HUDEP-2 (cell line): Measurements from ENCODE around the gene SLC11A2.
A peak's percentile ranks its signal among the peaks of the same experiment; 100 is the strongest.
"Not testable (repeated sequence)": the region's sequence is repeated elsewhere in the genome, so short reads cannot be mapped to it uniquely, and the experiment has no call there.

Experiments
- DNase-seq, 76 experiments: peaks; one replicate each; lab custom pipeline; 2025; ENCODE audit not compliant: unreplicated experiment in 76 of 76; lab: John Stamatoyannopoulos, UW

The SLC11A2 gene

DNA sequence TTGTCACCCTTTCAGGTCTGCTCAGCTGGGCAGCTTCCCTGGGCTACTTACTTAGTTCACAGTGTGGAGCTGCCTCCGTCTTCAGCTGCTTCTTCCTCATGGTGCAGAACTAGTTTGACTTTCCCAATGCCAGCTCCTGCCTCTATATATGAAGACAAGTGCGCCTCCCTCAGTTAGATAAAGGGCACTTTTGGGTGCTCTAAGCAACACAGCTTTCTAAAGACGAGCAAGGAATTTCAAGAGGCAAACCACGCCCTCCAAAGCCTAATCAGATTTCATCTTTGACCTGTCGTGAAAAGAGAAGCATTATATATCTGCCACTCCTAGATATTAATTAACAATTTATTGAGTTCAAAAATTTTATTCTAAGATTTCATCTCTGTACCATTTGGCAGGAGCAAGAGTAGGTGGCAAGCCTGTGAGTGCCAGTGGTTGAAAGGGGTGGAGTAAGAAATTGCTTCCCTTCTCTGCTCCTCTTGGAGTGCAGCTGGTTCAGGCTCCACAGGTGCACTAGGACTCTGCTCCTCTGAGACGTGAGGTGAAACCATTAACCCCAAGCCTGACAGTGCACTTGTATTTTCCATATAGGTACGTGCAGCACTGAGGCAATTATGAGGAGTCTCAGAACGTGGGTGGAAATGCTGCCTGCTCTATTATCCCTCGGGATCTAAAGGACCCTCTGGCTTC is 2.1 kb upstream of the SLC11A2 start:
- peak in 68 of 76 experiments; percentile 3 to 86 (median 48) for DNase-seq

DNA sequence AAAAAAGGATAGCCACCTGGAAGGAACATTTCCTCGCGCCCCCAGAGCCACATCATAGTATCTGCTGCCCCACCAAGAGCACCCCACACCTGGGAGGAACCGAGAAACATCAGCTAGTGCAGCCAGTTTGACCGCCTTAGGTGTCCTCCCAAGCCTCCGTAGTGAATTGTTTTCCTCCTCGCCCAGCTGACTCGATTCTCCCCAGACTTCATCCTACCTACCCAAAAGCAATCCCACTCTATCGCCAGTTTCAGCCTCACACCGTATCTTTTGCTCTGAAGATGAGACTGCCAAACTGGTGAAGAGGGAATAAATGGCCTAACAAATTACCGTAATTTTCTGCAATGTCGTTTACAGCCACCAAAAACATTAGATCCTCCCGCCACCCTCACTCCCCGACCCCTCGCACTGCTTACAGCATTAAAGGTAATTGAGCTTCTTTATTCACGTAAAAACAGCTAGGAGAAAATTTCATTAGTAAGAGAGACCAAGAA is 1.2 kb upstream of the SLC11A2 start:
- no peak for DNase-seq

DNA sequence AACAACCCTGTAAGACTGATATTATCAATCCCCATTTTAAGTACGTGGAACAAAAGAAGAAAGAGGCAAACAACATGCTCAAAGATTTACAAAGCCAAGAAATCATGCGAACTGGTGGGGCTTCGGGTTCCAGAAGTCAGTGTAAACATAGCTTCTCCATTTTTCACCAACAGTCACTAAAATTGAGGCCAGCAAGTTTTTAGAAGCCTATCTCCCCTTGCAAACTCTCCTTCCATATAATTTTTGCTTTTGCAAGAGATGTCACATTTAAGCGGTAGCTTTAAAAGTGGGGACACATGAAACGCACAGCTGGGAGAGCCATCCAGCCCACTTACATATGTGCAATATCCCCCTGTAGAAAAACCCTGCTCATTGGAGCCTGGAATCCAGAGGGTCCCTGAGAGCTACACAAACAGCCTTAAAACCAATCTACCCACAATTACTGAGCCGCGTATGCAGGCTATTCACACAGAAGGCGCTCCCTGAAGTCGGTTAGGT is 797 bp downstream of the SLC11A2 start:
- DNase-seq = peak in 8 of 76 experiments; percentile 32 to 64 (median 47)

DNA sequence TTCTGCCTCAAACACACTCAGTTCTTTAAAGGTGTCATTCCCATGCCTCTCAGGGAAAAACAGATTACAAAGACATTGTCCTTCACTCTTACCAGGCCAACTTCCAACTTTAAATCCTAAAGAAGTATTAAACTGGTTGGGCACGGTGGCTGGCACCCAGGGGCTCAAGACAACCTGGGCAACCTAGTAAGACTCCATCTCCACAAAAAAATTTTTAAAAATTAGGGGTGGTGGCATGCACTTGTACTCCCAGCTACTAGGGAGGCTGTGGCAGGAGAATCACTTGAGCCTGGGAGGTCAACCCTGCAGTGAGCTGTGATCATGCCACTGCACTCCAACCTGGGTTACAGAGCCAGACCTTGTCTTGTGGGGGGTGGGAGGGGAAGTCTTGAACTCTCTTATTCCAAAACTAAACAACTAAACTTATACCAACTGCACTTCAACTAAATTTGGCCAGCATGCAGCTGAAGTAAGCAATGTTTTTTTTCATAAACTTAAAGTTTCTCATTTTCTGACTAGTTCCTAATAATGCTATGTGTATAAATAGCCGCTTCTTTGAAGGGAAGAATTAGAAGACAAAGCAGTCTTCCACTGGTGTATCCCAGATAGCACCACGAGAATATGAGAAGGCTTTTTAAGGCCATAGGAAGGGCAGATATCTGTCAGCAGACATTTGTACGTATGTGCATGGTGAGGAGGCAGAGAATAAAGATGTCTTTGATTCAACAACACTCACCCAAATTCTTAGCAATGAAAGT is 2.4 kb downstream of the SLC11A2 start:
- DNase-seq = peak in 15 of 76 experiments; percentile 1 to 36 (median 24)

DNA sequence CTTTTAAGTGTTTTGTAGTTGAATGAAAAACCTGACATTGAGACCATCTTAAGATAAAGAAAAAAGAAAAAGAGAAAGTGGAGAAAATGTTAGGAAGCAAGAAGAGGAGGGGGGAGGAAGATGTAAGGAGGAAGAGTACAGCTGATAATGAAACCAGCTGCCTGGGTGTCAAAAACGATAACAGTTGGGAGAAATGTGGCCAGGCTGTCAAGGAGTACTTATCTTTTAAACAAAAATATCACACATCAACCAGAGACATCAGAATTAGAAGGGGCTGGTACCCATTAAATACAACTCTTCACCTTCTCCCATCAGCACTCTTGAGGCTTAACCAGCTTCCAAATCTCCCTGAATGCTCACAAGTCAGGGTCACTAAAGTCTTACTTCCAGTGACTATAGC is 4.5 kb downstream of the SLC11A2 start:
- DNase-seq = peak in 65 of 76 experiments; percentile 7 to 84 (median 50)

DNA sequence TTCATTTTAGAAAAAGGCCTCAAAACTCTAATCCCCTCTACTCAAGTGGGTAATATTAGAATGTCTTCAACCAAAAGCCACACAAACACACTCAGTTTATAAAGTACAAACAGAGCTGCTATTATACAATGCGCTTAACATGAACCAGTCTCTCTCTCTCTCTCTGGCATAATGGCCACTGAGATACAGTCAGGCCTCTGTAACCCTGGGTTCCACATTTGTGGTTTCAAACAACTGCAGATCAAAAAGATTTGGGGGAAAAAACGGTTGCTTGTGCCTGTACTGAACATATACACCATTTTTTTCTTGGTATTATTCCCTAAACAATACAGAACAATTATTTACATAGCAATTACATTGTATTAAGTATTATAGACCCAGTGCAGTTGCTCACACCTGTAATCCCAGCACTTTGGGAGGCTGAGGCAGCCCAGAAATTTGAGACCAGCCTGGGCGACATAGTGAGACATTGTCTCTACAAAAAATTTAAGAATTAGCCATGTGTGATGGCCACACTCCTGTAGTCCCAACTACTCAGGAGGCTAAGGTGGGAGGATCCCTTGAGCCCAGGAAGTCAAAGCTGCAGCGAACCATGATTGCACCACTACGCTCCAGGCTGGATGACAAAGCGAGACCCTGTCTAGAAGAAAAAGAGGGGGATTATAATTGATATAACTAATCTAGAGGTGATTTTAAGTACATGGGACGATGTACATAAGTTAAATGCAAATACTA is 5.6 kb downstream of the SLC11A2 start:
- peak in 34 of 76 experiments; percentile 6 to 70 (median 32) for DNase-seq

DNA sequence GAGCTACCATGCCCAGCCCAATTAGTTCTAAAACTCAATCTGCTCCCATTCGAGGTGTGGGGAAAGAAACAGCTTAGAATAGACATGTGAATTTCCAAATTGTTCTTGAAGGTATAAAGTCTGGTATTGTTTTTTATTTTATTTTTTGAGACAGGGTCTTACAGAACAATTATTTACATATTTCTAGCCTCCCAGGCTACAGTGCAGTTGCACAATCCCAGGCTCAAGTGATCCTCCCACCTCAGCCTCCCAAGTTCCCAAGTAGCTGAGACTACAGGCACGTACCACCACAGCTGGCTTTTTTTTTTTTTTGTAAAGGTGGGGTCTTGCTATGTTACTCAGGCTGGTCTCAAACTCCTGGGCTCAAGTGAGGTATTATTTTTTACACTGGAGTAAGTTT is 6.3 kb downstream of the SLC11A2 start:
- DNase-seq = no peak

DNA sequence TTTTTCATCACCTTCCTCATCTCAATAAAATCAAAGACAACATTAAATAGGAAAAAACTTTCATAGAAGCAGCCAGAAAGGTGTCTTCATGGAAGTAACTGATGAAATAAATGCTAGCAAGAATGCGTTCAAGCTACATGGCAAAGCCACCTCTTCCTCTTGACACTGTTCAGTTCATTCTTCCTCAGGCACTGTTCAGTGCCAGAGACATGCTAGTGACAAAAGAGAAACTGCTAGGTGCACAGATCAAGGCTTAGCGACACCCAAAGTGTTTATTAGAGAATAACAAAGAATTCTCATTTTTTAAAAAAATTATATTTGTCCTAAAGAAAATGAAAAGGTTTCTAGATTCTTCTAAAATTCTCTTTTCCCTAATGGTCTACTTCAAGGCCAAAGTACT is 7.2 kb downstream of the SLC11A2 start:
- DNase-seq = peak in 1 of 76 experiments; percentile 12

DNA sequence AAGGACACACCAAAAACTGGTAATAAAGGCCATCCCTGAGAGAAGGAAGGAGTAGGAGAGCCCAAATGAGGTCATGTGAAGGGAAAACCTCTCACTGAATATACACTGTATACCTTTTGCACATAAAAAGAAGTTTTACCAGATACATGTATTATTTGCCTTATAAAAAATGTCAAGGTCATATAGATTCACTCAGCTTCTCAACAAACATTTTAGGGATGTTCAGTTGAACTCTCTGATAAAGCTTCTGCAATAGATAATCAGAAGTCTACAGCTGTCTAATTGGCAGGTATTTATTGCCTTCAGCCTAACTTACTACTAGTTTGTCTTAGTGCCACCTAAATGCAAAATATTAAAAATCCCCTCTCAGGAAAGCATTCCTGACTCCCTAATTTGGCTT is 8.7 kb downstream of the SLC11A2 start:
- peak in 14 of 76 experiments; percentile 18 to 69 (median 42) for DNase-seq

DNA sequence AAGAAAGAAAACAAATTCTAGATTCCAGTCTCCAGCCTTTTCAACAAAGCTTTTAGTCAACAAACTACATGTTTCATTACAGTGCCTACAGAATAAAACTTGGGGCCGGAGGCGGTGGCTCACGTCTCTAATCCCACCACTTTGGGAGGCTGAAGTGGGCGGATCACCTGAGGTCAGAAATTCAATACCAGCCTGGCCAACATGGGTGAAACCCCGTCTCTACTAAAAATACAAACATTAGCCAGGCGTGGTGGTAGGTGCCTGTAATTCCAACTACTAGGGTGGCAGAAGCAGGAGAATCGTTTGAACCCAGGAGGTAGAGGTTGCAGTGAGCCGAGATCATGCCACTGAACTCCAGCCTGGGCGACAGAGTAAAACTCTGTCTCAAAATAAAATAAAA is 11.7 kb downstream of the SLC11A2 start:
- DNase-seq = not testable (repeated sequence)

DNA sequence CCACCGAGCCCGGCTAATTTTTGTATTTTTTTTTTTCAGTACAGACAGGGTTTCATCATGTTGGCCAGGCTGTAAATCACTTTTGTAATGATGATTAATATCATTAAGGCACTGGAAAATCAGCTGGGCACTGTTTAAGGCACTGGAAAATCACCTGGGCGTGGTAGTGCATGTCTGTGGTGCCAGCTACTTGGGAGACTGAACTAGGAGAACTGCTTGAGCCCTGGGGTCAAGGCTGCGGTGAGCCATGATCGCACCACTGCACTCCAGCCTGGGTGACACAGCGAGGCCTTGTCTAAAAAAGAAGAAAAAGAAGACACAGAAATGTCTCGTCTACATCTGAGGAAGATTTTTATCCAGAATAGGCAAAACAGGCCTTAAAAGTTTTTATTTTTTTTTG is 12.7 kb downstream of the SLC11A2 start:
- no peak for DNase-seq

DNA sequence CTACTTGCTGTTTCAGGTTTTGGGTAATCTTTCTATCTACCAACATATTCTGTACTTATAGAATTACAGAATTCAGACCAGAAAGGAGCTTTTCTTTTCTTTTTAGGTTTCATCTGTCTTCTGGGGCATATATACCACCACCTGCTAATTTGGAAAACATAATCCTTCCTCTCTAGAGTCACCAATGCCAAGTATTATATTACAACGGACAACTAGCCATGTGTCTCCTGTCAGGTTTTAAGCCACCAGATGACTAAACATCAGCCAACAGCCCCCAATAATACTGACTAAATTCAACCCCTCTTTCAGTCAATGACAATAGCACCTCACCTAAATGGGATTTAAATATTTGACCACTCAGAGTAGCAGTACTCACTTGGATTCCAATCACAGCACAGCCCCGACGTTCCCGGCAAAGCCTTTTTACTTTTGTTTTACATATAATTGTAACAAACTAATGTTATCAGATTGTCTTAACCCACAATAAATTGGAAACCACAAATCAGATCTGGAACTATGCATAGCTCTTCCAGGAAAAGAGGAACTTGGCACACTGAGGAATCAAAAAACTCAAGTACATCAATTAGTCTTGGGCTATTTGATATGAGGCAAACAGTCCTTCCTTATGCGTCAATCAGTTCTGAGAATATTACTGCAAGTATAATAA is 13.5 kb downstream of the SLC11A2 start:
- DNase-seq = peak in 10 of 76 experiments; percentile 10 to 62 (median 34)

DNA sequence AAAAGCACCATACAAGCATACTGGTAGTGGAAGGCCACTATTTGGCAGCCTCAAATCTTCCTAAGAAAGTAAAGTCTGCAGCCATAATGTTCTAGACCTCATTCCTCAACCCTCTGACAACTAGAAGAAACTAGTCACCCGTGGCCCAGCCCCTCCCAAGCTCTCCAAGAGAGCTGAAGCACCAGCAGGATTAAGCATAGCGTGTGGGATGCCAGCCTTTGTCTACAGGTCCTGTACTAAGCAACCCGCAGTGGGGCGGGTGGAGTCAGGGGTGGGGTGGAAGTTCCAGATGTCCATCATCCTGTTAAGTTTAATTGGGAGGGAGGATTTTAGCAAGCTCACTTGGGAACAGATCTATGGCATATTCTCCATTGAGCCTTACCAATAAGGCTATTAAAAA is 14.2 kb downstream of the SLC11A2 start:
- DNase-seq = peak in 32 of 76 experiments; percentile 7 to 54 (median 19)

DNA sequence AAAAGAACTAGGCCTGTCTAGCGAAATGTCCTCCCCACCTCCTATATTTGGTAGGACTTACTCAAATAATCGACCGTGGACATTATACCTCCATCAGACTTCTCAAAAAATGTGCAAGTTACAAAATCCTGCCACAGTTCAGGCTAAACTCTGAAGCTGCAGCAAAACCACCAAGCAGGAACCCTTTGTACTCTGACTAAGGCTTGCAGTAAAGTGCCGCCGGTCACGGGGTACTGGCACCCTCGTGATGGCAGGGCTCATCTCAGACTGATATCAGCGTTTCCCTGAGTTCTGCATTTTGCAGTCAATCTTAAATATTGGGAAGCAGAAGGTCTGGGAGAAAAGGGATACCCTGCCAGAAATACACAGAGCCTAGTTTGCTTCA is 17.1 kb downstream of the SLC11A2 start:
- peak in 46 of 76 experiments; percentile 5 to 55 (median 33) for DNase-seq

DNA sequence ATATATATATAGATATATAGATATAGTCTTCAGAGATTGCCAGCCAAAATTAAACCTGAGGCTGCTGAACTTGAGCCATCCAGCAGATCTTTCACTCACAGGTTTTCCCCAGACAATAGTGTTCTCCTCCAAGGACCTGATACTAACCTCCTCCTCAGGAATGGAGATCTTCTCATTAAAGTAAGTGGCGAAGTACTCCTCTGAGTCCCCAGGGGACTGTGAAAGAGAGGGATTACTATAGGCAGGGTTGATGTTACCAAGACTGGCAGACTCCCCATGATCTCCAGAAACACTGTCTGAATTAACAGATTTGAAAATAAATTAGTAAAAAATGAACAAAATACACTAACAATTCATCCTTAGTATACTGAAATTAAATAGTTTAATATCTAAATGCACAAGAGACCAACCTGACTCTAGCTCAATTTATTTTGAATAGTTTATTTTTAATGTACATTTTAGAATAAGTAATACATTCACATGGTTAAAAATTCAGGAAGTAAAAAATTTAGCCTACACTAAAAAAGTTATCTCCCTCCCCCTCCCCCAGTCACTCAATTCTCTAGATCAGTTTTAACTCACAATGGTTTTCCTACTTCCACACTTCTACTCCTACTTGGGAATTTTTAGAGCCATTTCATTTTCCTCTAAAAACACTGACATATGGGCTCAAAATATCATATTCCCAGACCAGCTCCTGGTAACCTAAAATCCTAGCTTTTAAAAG is 17.7 kb downstream of the SLC11A2 start:
- DNase-seq = no peak

DNA sequence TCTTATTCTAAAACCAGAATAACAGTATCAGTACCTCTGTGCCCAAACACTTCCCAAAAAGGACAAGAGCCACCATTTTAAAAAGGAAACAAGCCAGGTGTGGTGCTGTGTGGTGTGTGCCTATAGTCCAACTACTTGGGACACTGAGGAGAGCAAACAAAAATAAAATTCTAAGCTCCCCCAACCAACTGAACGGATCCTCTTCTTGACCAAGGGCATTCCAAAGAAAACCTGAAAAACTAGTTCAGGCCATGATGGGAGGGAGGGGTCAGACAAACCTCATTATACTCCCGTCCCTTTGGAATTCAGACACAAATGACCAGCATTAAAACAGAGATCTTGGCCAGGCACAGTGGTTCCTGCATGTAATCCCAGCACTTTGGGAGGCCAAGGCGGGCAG is 20.5 kb downstream of the SLC11A2 start:
- no peak for DNase-seq

DNA sequence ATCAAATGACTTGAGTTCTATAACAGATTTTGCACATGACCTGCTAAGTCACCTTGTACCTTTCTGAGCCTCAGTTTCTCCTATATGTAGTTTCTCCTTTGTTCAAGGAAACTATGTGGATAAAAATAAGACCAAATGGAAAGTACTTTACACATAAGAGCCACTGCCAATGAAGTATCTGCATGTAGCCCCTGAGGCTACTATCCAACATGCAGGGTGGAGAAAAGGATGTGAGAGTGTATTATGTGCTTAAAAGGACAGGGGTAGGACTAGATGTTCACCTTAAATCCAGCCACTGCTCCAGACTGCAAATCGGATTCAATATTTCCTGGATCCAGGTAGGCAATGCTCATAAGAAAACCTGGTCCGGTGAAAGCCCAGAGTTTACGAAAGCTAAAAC is 21.2 kb downstream of the SLC11A2 start:
- no peak for DNase-seq

DNA sequence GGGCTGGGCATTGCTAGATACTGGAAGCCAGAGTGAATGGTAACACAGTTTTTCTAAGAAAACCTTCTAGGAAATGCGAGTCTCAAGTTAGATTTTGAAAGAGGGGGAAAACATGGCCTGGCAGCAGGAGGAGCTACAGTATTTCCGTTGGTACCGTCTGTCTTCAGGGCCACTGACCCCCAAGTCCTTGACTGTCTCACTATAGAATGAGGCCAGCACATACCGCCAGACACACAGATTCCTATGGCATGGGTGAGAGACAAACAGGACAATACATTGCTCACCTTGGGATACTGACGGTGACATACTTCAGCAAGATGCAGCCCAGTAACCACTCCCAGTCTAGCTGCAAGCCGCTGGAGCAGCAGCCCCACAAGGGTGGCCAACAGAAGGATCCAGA is 21.7 kb downstream of the SLC11A2 start:
- DNase-seq = peak in 1 of 76 experiments; percentile 17

DNA sequence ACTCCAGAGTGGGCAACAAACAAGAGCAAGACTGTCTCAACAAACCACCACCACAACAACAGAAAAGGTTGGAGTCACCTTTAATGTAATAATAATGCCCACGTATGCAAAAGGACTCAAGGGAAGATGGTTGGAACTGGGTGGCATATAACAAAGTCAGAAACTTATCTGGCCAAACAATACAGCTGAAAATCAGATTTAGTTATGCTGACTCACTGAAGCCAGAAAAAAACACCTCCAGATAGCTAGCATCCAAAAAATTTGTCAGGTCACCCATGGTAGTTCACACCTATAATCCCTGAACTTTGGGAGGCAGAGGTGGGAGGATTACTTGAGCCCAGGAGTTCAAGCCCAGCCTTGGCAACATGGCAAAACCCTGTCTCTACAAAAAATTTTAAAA is 24.4 kb downstream of the SLC11A2 start:
- peak in 1 of 76 experiments; percentile 10 for DNase-seq

DNA sequence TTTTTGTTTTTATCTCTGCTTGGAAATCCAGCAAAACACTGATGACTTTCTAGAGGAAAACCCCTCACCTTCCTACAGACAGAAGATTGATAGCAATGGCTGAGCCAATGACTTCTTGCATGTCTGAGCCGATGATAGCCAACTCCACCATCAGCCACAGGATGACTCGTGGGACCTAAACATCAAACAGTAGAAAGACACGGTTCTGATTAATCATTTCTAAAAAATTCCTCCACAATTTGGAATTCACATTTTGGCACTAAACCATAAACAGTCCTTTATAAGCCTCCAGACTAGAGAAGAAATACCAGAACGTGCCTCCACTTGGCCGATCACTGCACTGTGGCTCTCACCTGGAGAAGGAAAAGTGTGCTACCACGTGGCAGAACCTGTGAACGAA is 25.9 kb downstream of the SLC11A2 start:
- DNase-seq = no peak
